Pancreas (tissue), 10 donors: Measurements from ENCODE around the gene HSPA1B. TPM values are rescaled to one million over a fixed set of nuclear protein-coding genes. Genes with fewer than 3 reads are reported as not detected.
"Not testable (repeated sequence)": the region's sequence is repeated elsewhere in the genome, so short reads cannot be mapped to it uniquely, and the experiment has no call there.

Experiments used
- ATAC-seq, 4 donors: fragments of 200-7000 bp; cut with Tn5 transposase; one replicate each; pipeline versions ENCODE4 v1.8.0 to v1.9.1; 2020; ENCODE audit warnings: mild to moderate bottlenecking in 4 of 4, moderate library complexity in 4 of 4
- DNase-seq, 6 donors: peaks; one replicate each; pipeline ENCODE4 v3.0.0-alpha.2; 2020
- FAIRE-seq: peaks from 2 replicates; lab custom pipeline; 2012; peaks lifted over from hg19 to GRCh38; lab: Jason Lieb, UNC
- H3K27ac ChIP-seq, 4 donors: fragments of 200-600 bp; sonication (generic); 1 replicate in 3 of 4; 2 replicates in 1 of 4; pipeline versions ENCODE4 v1.5.0 to v1.8.0; 2020
- H3K27me3 ChIP-seq, 4 donors: fragments of 200-600 bp; one replicate each; pipeline ENCODE4 v1.8.0; 2021
- H3K36me3 ChIP-seq, 3 donors: fragments of 200-600 bp; sonication (generic) in 1 of 3; one replicate each; pipeline versions ENCODE4 v1.5.0 to v1.8.0; 2020 to 2021
- H3K4me1 ChIP-seq, 3 donors: fragments of 200-600 bp; one replicate each; pipeline ENCODE4 v1.8.0; 2021
- H3K4me3 ChIP-seq, 4 donors: fragments of 200-600 bp; sonication (generic) in 2 of 4; one replicate each; pipeline versions ENCODE4 v1.5.0 to v1.8.0; 2020 to 2021
- H3K9me3 ChIP-seq, 4 donors: fragments of 200-600 bp; one replicate each; pipeline ENCODE4 v1.8.0; 2021
- WGBS, 2 donors: extraction: QIAGEN DNeasy Blood & Tissue Kit; methylation state at CpG; one replicate each; pipeline ENCODE4 v1.1.7; 2013; 5-methylcytosine and 5-hydroxymethylcytosine counted together
- intact Hi-C, 3 donors: fragments of 100-400 bp; cut with DNase I; formaldehyde crosslinking; loops; one replicate each; pipeline versions ENCODE4 v1.11.1 to v1.14.2; 2022
- polyA plus RNA-seq, 2 donors: library from polyadenylated mRNA; stranded (reverse); fragments of 200-250 nt; gene quantifications; one replicate each; pipeline ENCODE4 v1.2.3, GENCODE V29; 2013
- total RNA-seq, 6 donors: library from RNA; stranded (reverse); fragmentation: NEBNext Ultra II Directional in 4 of 6; extraction: Animal tissue kit (Norgen Biotek cat#: 25700) in 4 of 6; gene quantifications; one replicate each; pipeline versions ENCODE4 v1.2.1 to v1.2.4, GENCODE V29; 2021 to 2023
- TF ChIP-seq, protein P1 (sequence below), 4 donors: fragments of 200-600 bp; sonication (generic) in 3 of 4; IDR thresholded peaks; one replicate each; pipeline versions ENCODE4 v1.5.0 to v1.8.0; 2021; ENCODE audit warnings: antibody characterized with exemption in 4 of 4
- donor health status: healthy with polysubstance abuse.
- donor health status: DM: no; HTN: no; CAD: no; lungs with moderate emphysema.
- donor health status: DM: no; HTN: no; CAD: no.
- donor health status: control.
- donor health status: control.
- donor health status: Bipolar disorder and iron deficiency.
- donor health status: DM: yes; HTN: yes; CAD: no.
- donor health status: DM: no; HTN: no; CAD: no.
- donor health status: DM: no; HTN: no; CAD: no.
- donor health status: DM: yes; HTN: yes; CAD: no.

Gene HSPA1B
- total and polyA plus RNA-seq, 8 donors: 18.4 to 248 (median 43.2) TPM

- Histone ChIP-seq H3K9me3 (no peaks in the 10 kb centered on the region), H3K4me3 (no peak overlapping the region), H3K27me3 (no peaks in the 10 kb centered on the region), H3K27ac (no peak overlapping the region), H3K36me3 (peaks cover 0 to 28% (median 24%) of the 10 kb centered on the region in 3 donors), H3K4me1 (no peaks in the 10 kb centered on the region)
- DNase-seq (peak in 1 of 6 donors; percentile 46), ATAC-seq (no peak), FAIRE-seq (no peak)
- intact Hi-C loops: no loop called here
- WGBS, 2 donors: 95 to 97% methylated on average over 11 of the region's 11 CpGs
- TF ChIP-seq, protein P1, sequence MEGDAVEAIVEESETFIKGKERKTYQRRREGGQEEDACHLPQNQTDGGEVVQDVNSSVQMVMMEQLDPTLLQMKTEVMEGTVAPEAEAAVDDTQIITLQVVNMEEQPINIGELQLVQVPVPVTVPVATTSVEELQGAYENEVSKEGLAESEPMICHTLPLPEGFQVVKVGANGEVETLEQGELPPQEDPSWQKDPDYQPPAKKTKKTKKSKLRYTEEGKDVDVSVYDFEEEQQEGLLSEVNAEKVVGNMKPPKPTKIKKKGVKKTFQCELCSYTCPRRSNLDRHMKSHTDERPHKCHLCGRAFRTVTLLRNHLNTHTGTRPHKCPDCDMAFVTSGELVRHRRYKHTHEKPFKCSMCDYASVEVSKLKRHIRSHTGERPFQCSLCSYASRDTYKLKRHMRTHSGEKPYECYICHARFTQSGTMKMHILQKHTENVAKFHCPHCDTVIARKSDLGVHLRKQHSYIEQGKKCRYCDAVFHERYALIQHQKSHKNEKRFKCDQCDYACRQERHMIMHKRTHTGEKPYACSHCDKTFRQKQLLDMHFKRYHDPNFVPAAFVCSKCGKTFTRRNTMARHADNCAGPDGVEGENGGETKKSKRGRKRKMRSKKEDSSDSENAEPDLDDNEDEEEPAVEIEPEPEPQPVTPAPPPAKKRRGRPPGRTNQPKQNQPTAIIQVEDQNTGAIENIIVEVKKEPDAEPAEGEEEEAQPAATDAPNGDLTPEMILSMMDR (IDR thresholded peaks at IDR 0.05): no peak
Observed at GRCh38 chr6:31785475-31785874, 42.1 kb upstream of the HSPA1B start.

GRCh38 chr6:31791324-31792089 is 36.0 kb upstream of the HSPA1B start:
- TF ChIP-seq, protein P1 (IDR thresholded peaks at IDR 0.05): peak in 3 of 4 donors; percentile 6 to 39 (median 33)
- H3K4me1 ChIP-seq: peaks cover 0 to 13% (median 5%) of the 10 kb centered on the region in 3 donors
- 61 to 64% methylated on average over 12 of the region's 12 CpGs for WGBS, 2 donors
- no peak overlapping the region for H3K27ac ChIP-seq
- no peaks in the 10 kb centered on the region for H3K9me3 ChIP-seq
- FAIRE-seq: no peak
- H3K27me3 ChIP-seq: no peaks in the 10 kb centered on the region
- no peak overlapping the region for H3K4me3 ChIP-seq
- peak in 1 of 6 donors; percentile 64 for DNase-seq
- H3K36me3 ChIP-seq: no peaks in the 10 kb centered on the region
- intact Hi-C loops: no loop called here
- peak in 3 of 4 donors; percentile 14 to 22 (median 18) for ATAC-seq

DNA sequence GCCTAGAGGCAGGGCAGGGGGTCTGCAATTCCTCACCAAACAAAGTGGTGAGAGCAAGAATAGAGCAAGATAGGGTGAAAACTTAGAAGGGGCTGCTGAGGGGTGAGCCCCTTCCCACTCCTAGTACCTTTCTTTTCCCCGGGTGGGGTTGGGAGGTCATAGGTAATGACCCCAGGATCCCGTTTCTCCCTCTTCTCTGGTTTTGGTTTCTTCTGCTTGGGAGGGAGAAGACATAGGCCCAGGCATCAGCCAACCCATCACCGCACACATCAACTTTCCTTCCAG is 35.5 kb upstream of the HSPA1B start:
- Histone ChIP-seq H3K36me3 (no peaks in the 10 kb centered on the region), H3K27me3 (no peaks in the 10 kb centered on the region), H3K4me1 (peaks cover 0 to 13% (median 5%) of the 10 kb centered on the region in 3 donors), H3K4me3 (no peak overlapping the region), H3K27ac (no peak overlapping the region), H3K9me3 (no peaks in the 10 kb centered on the region)
- WGBS, 2 donors: 79% methylated on average over 3 of the region's 3 CpGs
- TF ChIP-seq, protein P1 (IDR thresholded peaks at IDR 0.05): no peak
- ATAC-seq (no peak), FAIRE-seq (no peak), DNase-seq (no peak)
- intact Hi-C loops: no loop called here

- H3K36me3 ChIP-seq: no peaks in the 10 kb centered on the region
- no peak overlapping the region for H3K4me3 ChIP-seq
- no peak for FAIRE-seq
- intact Hi-C loops: no loop called here
- no peaks in the 10 kb centered on the region for H3K9me3 ChIP-seq
- peaks cover 0 to 13% (median 5%) of the 10 kb centered on the region in 3 donors for H3K4me1 ChIP-seq
- ATAC-seq: no peak
- no peak overlapping the region for H3K27ac ChIP-seq
- TF ChIP-seq, protein P1 (IDR thresholded peaks at IDR 0.05): no peak
- 89 to 94% methylated on average over 12 of the region's 12 CpGs for WGBS, 2 donors
- DNase-seq: peak in 1 of 6 donors; percentile 53
- H3K27me3 ChIP-seq: no peaks in the 10 kb centered on the region
Observed at GRCh38 chr6:31792761-31793171, 34.8 kb upstream of the HSPA1B start.

DNA sequence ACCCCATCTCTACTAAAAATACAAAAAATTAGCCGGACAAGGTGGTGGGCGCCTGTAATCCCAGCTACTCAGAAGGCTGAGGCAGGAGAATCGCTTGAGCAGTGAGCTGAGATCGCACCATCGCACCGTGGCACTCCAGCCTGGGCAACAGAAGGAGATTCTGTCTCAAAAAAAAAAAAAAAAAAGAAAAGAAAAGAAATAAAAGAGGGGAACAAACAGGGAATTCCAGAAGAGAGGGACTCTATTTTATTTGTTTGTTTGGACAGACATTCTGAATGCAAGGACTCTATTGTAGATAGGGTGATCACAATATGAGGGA is 33.7 kb upstream of the HSPA1B start:
- Histone ChIP-seq H3K4me1 (peaks cover 0 to 13% (median 5%) of the 10 kb centered on the region in 3 donors), H3K27ac (peak overlapping the region in 1 of 4 donors; percentile 94), H3K4me3 (peak overlapping the region in 2 of 4 donors; percentile 94 to 96)
- DNase-seq, H3K27me3 ChIP-seq, FAIRE-seq, H3K36me3 ChIP-seq, H3K9me3 ChIP-seq, intact Hi-C loops, ATAC-seq: not testable (repeated sequence)
- WGBS, 2 donors: 77 to 89% methylated on average over 6 of the region's 6 CpGs
